ENCODE results near the gene NKAIN1. TPM values are rescaled to one million over a fixed set of nuclear protein-coding genes. Genes with fewer than 3 reads are reported as not detected.

NKAIN1 gene
- total and polyA plus RNA-seq, 2 donors (not counting 3 experiments of a cell fraction or from before 2014, with no cell fraction given), result 0.29 to 0.40 TPM

- intact Hi-C loops (cut with micrococcal nuclease) (no loop called here), dilution Hi-C loops (cut with MboI; ENCODE audit: extremely low pct_ligation_motif_present, low sequenced_read_pairs) (no loop called here)
- Histone ChIP-seq H3K27ac (ENCODE audit: insufficient read depth, low read depth, low read length) (no peak overlapping the region), H3K9ac (replicated peaks; ENCODE audit: extremely low read depth, insufficient read depth, low read length) (no peak overlapping the region), H3K27me3 (ENCODE audit: control insufficient read depth in 2 of 2, insufficient read depth in 2 of 2, low read length in 2 of 2) (peaks cover 14% of the 10 kb centered on the region in 2 experiments), H3K4me1 (ENCODE audit: control insufficient read depth, extremely low read depth, insufficient read depth, low read length) (peaks cover 7% of the 10 kb centered on the region), H2AFZ (ENCODE audit: low read depth, low read length) (no peak overlapping the region), H3K4me2 (ENCODE audit: insufficient read depth, low read length) (no peak overlapping the region), H4K20me1 (replicated peaks; ENCODE audit: control insufficient read depth, extremely low read depth, insufficient read depth, low read length) (no peaks in the 10 kb centered on the region), H3K36me3 (ENCODE audit: control insufficient read depth in 2 of 2, extremely low read depth in 1 of 2, insufficient read depth in 2 of 2, low read length in 2 of 2) (no peaks in the 10 kb centered on the region), H3K9me1 (replicated peaks; ENCODE audit: control insufficient read depth, extremely low read depth, insufficient read depth, low read length) (no peaks in the 10 kb centered on the region), H3K4me3 (replicated peaks in 1 of 3; ENCODE audit: insufficient read depth in 1 of 3, low read depth in 1 of 3, low read length in 3 of 3) (no peak overlapping the region), H3K9me3 (replicated peaks; ENCODE audit: control insufficient read depth, insufficient read depth, low read length) (no peaks in the 10 kb centered on the region), H3K79me2 (ENCODE audit: control insufficient read depth, insufficient read depth, low read length) (no peaks in the 10 kb centered on the region)
- CTCF ChIA-PET, result interaction anchor here (0.8 to 1.3 kb wide), 3 partner anchors 8 to 63 kb away, joined by 3 read pairs; no protein-coding TSS in a partner anchor
- FAIRE-seq (no peak), DNase-seq (ENCODE audit: low read depth, low spot score) (no peak)
- no TSS peak for BruUV-seq (replicated peaks)
- POLR2A ChIA-PET, result no interaction called here
- no peak for TF ChIP-seq CTCF (IDR thresholded peaks at IDR 0.05; ENCODE audit: extremely low read depth in 1 of 2, insufficient read depth in 1 of 2, low read depth in 1 of 2, low read length in 2 of 2)
- TF ChIP-seq MYC (IDR thresholded peaks at IDR 0.05; ENCODE audit: low read depth, low read length), result no peak
- TF ChIP-seq GATA2 (IDR thresholded peaks at IDR 0.05; ENCODE audit: insufficient read depth, insufficient read length, low read depth, low read length), result no peak
- TF ChIP-seq POLR2AphosphoS5 (IDR thresholded peaks at IDR 0.05; ENCODE audit: insufficient read depth, low read depth, low read length), result no peak
- no peak for TF ChIP-seq POLR2A (IDR thresholded peaks at IDR 0.05; ENCODE audit: low read depth, low read length)
Measured at GRCh38 chr1:31244326-31244725, 4.6 kb upstream of the NKAIN1 start.
